Keratinocyte (primary cell): ENCODE data around the gene CD14. TPM values are rescaled to one million over a fixed set of nuclear protein-coding genes. Genes with fewer than 3 reads are reported as not detected.
"Not testable (repeated sequence)": the region's sequence is repeated elsewhere in the genome, so short reads cannot be mapped to it uniquely, and the experiment has no call there.

Experiments
- DNase-seq: peaks from one replicate; pipeline ENCODE4 v3.0.0-alpha.2; 2011; ENCODE audit warnings: low read depth, missing footprints, low spot score
- FAIRE-seq: peaks from 2 replicates; lab custom pipeline; 2011; peaks lifted over from hg19 to GRCh38; lab: Jason Lieb, UNC
- H2AFZ ChIP-seq: 2 replicates; pipeline ENCODE4 v1.6.0; 2012; ENCODE audit warnings: low read length, control low read depth, inconsistent platforms; ENCODE audit not compliant: control insufficient read depth
- H3K27ac ChIP-seq: 2 replicates; pipeline ENCODE4 v1.5.1; 2011; ENCODE audit warnings: low read length; ENCODE audit not compliant: control insufficient read depth, insufficient read depth
- H3K27me3 ChIP-seq: 3 replicates; pipeline ENCODE4 v1.6.0; 2011; ENCODE audit warnings: low read length; ENCODE audit not compliant: control insufficient read depth, insufficient read depth; ENCODE audit errors: extremely low read depth
- H3K36me3 ChIP-seq, 2 experiments: 2 replicates in 1 of 2; 3 replicates in 1 of 2; pipeline ENCODE4 v1.5.1; 2011; ENCODE audit warnings: low read length in 2 of 2, mild to moderate bottlenecking in 1 of 2; ENCODE audit not compliant: control insufficient read depth in 2 of 2, insufficient read depth in 2 of 2; ENCODE audit errors: extremely low read depth in 1 of 2
- H3K4me1 ChIP-seq: 3 replicates; pipeline ENCODE4 v1.5.1; 2011; ENCODE audit warnings: low read length; ENCODE audit not compliant: control insufficient read depth, insufficient read depth; ENCODE audit errors: extremely low read depth
- H3K4me2 ChIP-seq: 3 replicates; pipeline ENCODE4 v1.6.0; 2011; ENCODE audit warnings: low read depth, low read length; ENCODE audit not compliant: control insufficient read depth, insufficient read depth; ENCODE audit errors: extremely low read depth
- H3K4me3 ChIP-seq, 3 experiments: fragments of 200-600 bp in 1 of 3; sonication (generic) in 1 of 3; 2 replicates in 2 of 3; 3 replicates in 1 of 3; pipeline ENCODE4 v1.5.1; 2011 to 2016; ENCODE audit warnings: low read length in 3 of 3, mild to moderate bottlenecking in 3 of 3, control low read depth in 2 of 3, inconsistent platforms in 1 of 3, low read depth in 1 of 3, mixed read lengths in 1 of 3, mixed run types in 1 of 3, moderate library complexity in 1 of 3; ENCODE audit not compliant: control insufficient read depth in 2 of 3, insufficient read depth in 2 of 3; ENCODE audit errors: extremely low read depth in 1 of 3
- H3K79me2 ChIP-seq: 2 replicates; pipeline ENCODE4 v1.6.0; 2012; ENCODE audit warnings: low read length; ENCODE audit not compliant: control insufficient read depth, insufficient read depth
- H3K9ac ChIP-seq: 3 replicates; pipeline ENCODE4 v1.6.0; 2011; ENCODE audit warnings: low read length; ENCODE audit not compliant: control insufficient read depth, insufficient read depth; ENCODE audit errors: extremely low read depth
- H3K9me1 ChIP-seq: 3 replicates; pipeline ENCODE4 v1.6.0; 2011; ENCODE audit warnings: low read length; ENCODE audit not compliant: control insufficient read depth, insufficient read depth; ENCODE audit errors: extremely low read depth
- H3K9me3 ChIP-seq: 2 replicates; pipeline ENCODE4 v1.5.1; 2012; ENCODE audit warnings: low read depth, low read length; ENCODE audit not compliant: control insufficient read depth
- H4K20me1 ChIP-seq: 3 replicates; pipeline ENCODE4 v1.6.0; 2011; ENCODE audit warnings: low read length; ENCODE audit not compliant: control insufficient read depth, insufficient read depth; ENCODE audit errors: extremely low read depth
- CTCF ChIP-seq, 3 experiments: IDR thresholded peaks in 1 of 3; conservative IDR thresholded peaks in 1 of 3; optimal IDR thresholded peaks in 1 of 3; 2 replicates in 2 of 3; 3 replicates in 1 of 3; pipeline versions ENCODE3 to v1.5.1; 2011; ENCODE audit warnings: low read length in 3 of 3, mild to moderate bottlenecking in 3 of 3, moderate library complexity in 2 of 3, control low read depth in 1 of 3, inconsistent platforms in 1 of 3; ENCODE audit not compliant: insufficient read depth in 2 of 3; ENCODE audit errors: extremely low read depth in 1 of 3
- EZH2 ChIP-seq: IDR thresholded peaks from one replicate; pipeline ENCODE4 v1.6.1; 2012; ENCODE audit warnings: inconsistent platforms, mild to moderate bottlenecking, low read length, moderate library complexity
- dilution Hi-C: fragments of 300-500 bp; cut with MboI; formaldehyde crosslinking; loops from one replicate; pipeline ENCODE4 v1.7.0; 2020; ENCODE audit warnings: low sequenced_read_pairs; ENCODE audit not compliant: extremely low pct_ligation_motif_present
- polyA plus RNA-seq, 5 experiments: library from polyadenylated mRNA; depleted of rRNA in 3 of 5; stranded (reverse) in 3 of 5; stranded (forward) in 1 of 5; unstranded in 1 of 5; fragments of >200 nt; gene quantifications; 1 replicate in 1 of 5; 2 replicates in 3 of 5; 3 replicates in 1 of 5; pipeline versions ENCODE4 v1.2.1 to v1.2.3, GENCODE V29; 2011 to 2012; ENCODE audit warnings: missing spikeins in 2 of 5, low read depth in 1 of 5, low replicate concordance in 1 of 5

CD14 gene
- polyA plus RNA-seq, 1 donor (not counting 4 experiments of a cell fraction or from before 2014, with no cell fraction given): 0.18 TPM

GRCh38 chr5:140672455-140673186 lies 39.6 kb upstream of the CD14 start:
- no peak overlapping the region for H3K4me3 ChIP-seq
- H3K9ac ChIP-seq: no peak overlapping the region
- FAIRE-seq: no peak

GRCh38 chr5:140671472-140672125 lies 38.6 kb upstream of the CD14 start:
- H3K4me3 ChIP-seq: no peak overlapping the region
- no peaks in the 10 kb centered on the region for H3K9me3 ChIP-seq
- DNase-seq (no peak), FAIRE-seq (no peak)
- H3K4me2 ChIP-seq: no peak overlapping the region
- TF ChIP-seq CTCF (optimal IDR thresholded peaks at IDR 0.05 in 1 of 3, IDR thresholded peaks at IDR 0.05 in 1 of 3, conservative IDR thresholded peaks at IDR 0.05 in 1 of 3; ENCODE audit: extremely low read depth in 1 of 3, insufficient read depth in 2 of 3, low read length in 3 of 3) (no peak), EZH2 (no peak)
- H2AFZ ChIP-seq: no peak overlapping the region
- peaks cover 38 to 40% of the 10 kb centered on the region in 2 experiments for H3K36me3 ChIP-seq
- H3K9me1 ChIP-seq: no peaks in the 10 kb centered on the region
- H3K9ac ChIP-seq: no peak overlapping the region
- H3K27me3 ChIP-seq: no peaks in the 10 kb centered on the region
- no peaks in the 10 kb centered on the region for H4K20me1 ChIP-seq
- no peak overlapping the region for H3K27ac ChIP-seq
- dilution Hi-C loops: no loop called here
- H3K4me1 ChIP-seq: no peaks in the 10 kb centered on the region
- H3K79me2 ChIP-seq: peaks cover 18% of the 10 kb centered on the region

More at GRCh38 chr5:140672455-140673186, 39.6 kb upstream of the CD14 start:
- H3K9me1 ChIP-seq: no peaks in the 10 kb centered on the region
- TF ChIP-seq CTCF (optimal IDR thresholded peaks at IDR 0.05 in 1 of 3, IDR thresholded peaks at IDR 0.05 in 1 of 3, conservative IDR thresholded peaks at IDR 0.05 in 1 of 3; ENCODE audit: extremely low read depth in 1 of 3, insufficient read depth in 2 of 3, low read length in 3 of 3) (no peak), EZH2 (no peak)
- H3K36me3 ChIP-seq: peaks cover 43 to 47% of the 10 kb centered on the region in 2 experiments
- no peak overlapping the region for H3K27ac ChIP-seq
- dilution Hi-C loops: no loop called here
- H2AFZ ChIP-seq: no peak overlapping the region
- H3K27me3 ChIP-seq: no peaks in the 10 kb centered on the region
- no peaks in the 10 kb centered on the region for H3K9me3 ChIP-seq
- peaks cover 8% of the 10 kb centered on the region for H3K79me2 ChIP-seq
- no peaks in the 10 kb centered on the region for H3K4me1 ChIP-seq
- H4K20me1 ChIP-seq: no peaks in the 10 kb centered on the region
- no peak for DNase-seq
- peak overlapping the region; percentile 4 for H3K4me2 ChIP-seq

- H3K9me3 ChIP-seq, H3K9ac ChIP-seq, dilution Hi-C loops, H3K4me1 ChIP-seq, H3K4me2 ChIP-seq, DNase-seq, H3K27me3 ChIP-seq, H2AFZ ChIP-seq, H4K20me1 ChIP-seq, H3K9me1 ChIP-seq, FAIRE-seq, H3K4me3 ChIP-seq, H3K27ac ChIP-seq: not testable (repeated sequence)
- Histone ChIP-seq H3K79me2 (peaks cover 22% of the 10 kb centered on the region), H3K36me3 (peaks cover 35% of the 10 kb centered on the region in 2 experiments)
These were observed 38.1 kb upstream of the CD14 start for GRCh38 chr5:140671035-140671434.
